HL-60/S4 (cell line): Measurements from ENCODE around the gene ZSCAN23.
"Not testable (repeated sequence)": the region's sequence is repeated elsewhere in the genome, so short reads cannot be mapped to it uniquely, and the experiment has no call there.

Experiments
- in situ Hi-C: fragments of 300-500 bp; cut with MboI; formaldehyde crosslinking; loops from 2 replicates; pipeline ENCODE4 v1.14.3; 2022; ENCODE audit warnings: low sequenced_read_pairs

Gene ZSCAN23

GRCh38 chr6:28443112-28443773, at the start of gene ZSCAN23:
Gene ZSCAN23, minus strand, starts transcription at chr6:28443491. Its CDS starts 7,225 bp downstream, at chr6:28436266.
- in situ Hi-C loops: no loop called here

- in situ Hi-C loops: no loop called here
Measured at GRCh38 chr6:28491984-28492317, 48.7 kb upstream of the ZSCAN23 start.

- in situ Hi-C loops: no loop called here
Measured at GRCh38 chr6:28490205-28490890, 47.1 kb upstream of the ZSCAN23 start.

DNA sequence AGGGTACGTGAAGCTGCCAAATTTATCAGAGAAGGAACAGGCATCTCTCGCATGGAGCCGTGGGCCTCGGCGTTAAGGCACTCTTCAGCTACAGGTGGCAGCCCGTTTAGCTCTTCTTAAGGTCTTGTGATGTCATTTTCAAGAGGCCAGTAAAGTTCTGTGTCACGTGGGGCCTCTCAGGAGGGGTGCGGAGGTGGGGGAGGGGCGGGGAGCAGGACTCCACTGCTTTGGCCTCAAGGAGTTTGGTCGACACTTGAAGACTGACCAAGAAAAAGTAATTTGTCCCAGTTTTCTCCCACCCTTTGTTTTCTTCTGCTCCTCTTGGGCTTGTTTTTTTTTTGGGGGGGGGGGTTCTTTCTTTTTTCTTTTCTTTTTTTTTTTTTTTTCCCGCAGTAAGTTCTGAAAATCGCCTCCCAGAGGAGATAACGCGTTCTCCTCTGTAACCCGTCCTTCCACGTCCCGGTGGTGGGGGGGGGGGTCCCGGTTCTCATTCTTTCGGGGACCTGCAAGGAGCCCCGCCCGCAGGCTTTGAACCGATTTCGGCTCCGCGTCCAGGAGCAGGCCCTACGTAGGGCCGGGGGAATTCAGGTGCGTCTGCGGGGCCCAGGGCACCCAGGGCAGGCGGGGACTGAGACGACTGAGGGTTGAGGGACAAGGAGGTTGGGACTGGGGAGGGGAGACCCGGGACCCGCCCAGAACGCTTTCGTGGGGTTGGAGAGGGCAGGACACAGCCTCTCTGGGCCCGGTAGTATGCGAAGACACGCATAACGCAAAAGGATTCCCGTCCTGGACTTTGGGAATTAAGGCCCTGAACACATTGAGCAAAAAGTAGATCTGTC, 46.3 kb upstream of the ZSCAN23 start:
- in situ Hi-C loops: no loop called here

- in situ Hi-C loops: no loop called here
Measured at GRCh38 chr6:28488916-28489365, 45.6 kb upstream of the ZSCAN23 start.

DNA sequence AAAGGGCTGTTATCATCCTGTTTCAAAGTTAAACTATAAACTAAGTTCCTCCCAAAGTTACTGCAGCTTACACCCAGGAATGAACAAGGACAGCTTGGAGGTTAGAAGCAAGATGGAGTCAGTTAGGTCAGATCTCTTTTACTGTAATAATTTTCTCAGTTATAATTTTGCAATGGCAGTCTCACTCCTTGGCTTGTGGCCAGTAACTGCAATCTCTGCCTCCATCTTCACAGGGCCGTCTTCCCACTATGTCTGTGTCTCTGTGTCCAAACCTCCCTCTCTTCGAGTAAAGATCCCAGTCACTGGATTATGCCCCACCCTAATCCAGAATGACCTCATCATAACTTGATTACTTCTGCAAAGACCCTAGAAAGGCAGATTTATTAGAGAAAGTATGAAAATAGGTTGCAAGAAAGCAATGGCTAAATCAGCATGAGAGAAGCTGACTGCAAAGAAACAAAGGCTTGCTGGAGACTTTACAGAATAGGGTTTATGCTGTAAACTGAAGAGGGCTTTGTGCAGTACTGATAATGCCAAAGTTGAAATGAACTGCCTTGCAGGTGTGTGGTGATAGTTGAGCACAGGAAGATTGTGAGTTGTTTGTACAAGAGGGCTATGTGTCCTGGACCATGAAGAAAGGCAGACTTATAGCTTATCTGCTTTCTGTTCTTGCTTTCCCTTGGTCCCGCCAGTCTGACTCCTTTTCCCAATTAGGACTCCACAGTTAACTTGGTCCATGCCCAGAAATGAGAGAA, 43.9 kb upstream of the ZSCAN23 start:
- in situ Hi-C loops: no loop called here

DNA sequence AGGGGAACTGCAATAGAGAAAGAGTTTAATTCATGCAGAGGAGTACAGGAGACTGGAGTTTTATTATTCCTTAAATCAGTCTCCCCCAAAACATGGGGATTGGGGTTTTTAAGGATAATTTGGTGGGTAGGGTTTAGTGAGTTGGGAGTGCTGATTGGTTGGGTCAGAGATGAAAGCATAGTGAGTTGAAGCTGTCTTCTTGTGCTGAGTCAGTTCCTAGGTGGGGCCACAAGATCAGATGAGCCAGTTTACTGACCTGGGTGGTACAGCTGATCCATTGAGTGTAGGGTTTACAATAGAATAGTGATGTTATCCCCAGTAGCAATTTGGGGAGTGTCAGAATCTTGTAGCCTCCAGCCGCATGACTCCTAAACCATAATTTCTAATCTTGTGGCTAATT, 43.2 kb upstream of the ZSCAN23 start:
- in situ Hi-C loops: no loop called here

- in situ Hi-C loops: no loop called here
Measured at GRCh38 chr6:28485482-28485881, 42.2 kb upstream of the ZSCAN23 start.

- in situ Hi-C loops: no loop called here
Measured at GRCh38 chr6:28480253-28480932, 37.1 kb upstream of the ZSCAN23 start.

GRCh38 chr6:28478518-28478917, 35.2 kb upstream of the ZSCAN23 start:
- in situ Hi-C loops: no loop called here

GRCh38 chr6:28474441-28475219, 31.3 kb upstream of the ZSCAN23 start:
- in situ Hi-C loops: no loop called here

DNA sequence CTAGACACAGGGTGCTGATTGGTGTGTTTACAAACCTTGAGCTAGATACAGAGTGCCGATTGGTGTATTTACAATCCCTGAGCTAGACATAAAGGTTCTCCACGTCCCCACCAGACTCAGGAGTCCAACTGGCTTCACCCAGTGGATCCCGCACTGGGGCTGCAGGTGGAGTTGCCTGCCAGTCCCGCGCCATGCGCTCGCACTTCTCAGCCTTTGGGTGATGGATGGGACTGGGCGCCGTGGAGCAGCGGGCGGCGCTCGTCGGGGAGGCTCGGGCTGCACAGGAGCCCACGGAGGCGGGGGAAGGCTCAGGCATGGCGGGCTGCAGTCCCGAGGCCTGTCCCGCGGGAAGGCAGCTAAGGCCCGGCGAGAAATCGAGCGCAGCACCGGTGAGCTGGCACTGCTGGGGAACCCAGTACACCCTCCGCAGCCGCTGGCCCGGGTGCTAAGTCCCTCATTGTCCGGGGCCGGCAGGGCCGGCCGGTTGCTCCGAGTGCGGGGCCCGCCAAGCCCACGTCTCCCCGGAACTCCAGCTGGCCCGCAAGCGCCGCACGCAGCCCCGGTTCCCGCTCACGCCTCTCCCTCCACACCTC, 26.0 kb upstream of the ZSCAN23 start:
- in situ Hi-C loops: not testable (repeated sequence)

DNA sequence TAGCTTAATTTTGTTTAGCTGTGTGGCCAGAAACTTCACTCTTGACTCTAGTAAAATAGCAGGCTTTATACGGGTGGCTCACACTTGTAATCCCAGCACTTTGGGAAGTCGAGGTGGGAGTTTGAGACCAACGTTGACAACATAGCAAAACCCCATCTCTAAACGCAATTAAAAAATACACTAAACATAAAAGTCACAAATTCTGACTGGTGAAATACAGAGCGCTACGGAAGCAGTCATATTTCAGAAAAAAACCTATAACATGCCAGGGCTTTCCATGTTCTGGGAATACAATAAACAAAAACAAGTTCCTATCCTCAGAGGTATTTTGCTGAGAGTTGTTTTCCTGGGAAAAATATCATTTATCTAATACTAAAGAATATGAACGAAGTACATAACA, 24.8 kb upstream of the ZSCAN23 start:
- in situ Hi-C loops: no loop called here

DNA sequence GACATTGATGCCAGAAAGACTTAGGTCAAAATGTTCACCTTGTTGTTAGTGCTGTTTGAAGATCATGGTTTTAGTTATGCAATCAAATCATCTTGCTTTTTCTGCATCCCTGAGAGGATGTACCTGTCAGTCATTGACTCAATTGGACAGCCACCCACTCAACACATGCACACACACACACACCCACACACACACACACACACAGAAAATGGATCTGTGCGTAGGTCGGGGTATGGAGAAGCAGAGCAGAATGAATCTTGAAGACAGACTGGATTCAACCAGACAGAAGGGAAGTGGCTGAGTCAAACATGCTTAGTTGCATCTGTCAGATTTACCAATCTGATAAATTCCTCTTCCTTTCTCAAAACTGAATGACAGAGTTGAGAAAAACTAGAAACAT, 19.1 kb upstream of the ZSCAN23 start:
- in situ Hi-C loops: no loop called here

DNA sequence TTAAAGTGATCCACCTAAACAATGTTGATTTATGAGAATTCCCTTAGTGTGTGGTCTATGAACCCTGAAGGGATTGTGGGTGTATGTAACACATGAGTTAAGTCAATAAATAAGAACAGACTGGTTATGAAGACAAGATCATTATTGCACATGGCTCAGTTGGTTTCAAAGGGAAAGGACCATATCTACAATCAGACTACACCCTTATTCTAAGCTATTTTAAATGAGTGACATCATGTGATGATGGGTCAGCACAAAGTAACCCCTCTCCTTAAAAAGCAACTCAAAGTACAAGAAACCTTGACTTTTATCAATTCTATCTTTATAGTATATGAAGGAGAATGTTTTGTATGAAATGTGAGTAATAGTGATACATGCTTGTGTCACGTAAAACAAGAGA, 15.3 kb upstream of the ZSCAN23 start:
- in situ Hi-C loops: no loop called here

DNA sequence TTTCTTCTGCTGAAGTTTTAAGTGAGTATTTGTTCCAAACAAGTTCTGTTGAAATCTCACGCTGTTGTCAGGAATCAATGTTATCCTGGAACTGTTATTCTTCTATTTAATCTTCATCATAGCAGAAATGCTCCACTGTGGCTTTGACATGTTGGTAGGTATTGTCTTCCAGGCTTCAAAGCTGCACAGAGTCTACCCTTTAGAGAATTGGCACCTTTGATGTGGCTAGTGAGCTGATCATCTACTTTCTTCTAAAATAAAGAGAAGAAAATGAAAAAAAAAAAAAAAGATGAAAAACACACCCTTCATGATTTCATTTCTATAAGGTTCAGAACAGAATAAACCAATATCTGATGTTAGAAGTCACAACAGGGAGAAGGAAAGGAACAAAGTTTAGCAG, 5.8 kb upstream of the ZSCAN23 start:
- in situ Hi-C loops: no loop called here

GRCh38 chr6:28447512-28447906, 4.2 kb upstream of the ZSCAN23 start:
- in situ Hi-C loops: not testable (repeated sequence)

- in situ Hi-C loops: no loop called here
Measured at GRCh38 chr6:28446818-28447511, 3.7 kb upstream of the ZSCAN23 start.

- in situ Hi-C loops: not testable (repeated sequence)
Measured at GRCh38 chr6:28444759-28445158, 1.5 kb upstream of the ZSCAN23 start.
